A204.1 (cell line): ENCODE data around the gene PGLYRP4.

Experiments
- FAIRE-seq: peaks from 2 replicates; lab custom pipeline; 2012; peaks lifted over from hg19 to GRCh38; lab: Jason Lieb, UNC

PGLYRP4 gene

DNA sequence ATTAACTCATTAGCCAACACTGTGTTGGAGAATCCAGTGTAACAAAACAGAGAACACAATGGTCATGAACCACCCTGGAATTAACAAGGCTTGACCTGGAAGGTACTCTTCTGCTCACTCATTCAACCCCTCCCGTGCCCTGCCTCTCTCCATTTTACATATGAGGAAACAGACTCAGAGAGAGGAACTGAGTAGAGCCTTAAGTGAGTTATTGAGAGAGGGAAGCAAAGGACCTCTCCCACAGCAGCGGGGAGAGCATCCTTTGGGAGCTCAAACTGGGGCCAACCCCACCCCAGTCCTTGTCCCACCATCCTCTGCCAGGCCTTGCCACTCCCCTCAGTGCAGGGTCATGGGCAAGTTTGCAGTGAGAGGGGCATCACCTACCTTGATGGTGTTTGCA, 25.4 kb upstream of the PGLYRP4 start:
- no peak for FAIRE-seq

DNA sequence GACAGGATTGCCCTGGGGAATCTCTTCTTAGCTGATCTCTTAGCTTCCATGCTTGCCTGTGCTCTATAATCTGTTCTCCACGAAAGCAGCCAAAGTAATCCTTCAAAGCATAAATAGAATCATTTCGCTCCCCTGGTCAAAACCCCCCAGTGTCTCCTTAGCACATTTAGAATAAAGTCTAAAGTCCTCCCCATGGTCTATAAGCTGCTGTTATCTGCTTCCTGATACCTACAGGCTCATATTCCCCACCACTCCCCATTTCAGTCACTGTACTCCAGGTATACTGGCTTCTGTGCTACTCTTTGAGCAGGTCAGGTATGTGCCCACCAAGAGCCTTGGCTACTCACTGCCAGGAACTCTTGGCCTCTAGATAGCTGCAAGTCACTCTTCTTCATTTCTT, 23.9 kb upstream of the PGLYRP4 start:
- FAIRE-seq = no peak

DNA sequence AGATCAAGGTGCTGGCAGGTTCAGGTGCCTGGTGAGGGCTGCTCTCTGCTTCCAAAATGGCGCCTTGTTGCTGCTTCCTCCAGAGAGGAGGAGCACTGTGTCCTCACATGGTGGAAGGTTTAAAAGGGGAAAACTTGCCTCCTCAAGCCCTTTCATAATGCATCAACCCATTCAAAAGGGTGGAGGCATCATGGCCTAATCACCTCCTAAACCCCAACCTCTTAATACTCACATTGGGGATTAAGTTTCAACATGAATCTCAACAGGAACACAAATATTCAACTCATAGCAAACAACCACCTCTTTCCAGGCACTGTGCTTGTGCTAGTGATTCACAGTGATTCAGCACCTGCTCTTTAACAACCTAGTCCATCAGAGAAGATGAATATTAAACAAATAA, 22.6 kb upstream of the PGLYRP4 start:
- FAIRE-seq = no peak

DNA sequence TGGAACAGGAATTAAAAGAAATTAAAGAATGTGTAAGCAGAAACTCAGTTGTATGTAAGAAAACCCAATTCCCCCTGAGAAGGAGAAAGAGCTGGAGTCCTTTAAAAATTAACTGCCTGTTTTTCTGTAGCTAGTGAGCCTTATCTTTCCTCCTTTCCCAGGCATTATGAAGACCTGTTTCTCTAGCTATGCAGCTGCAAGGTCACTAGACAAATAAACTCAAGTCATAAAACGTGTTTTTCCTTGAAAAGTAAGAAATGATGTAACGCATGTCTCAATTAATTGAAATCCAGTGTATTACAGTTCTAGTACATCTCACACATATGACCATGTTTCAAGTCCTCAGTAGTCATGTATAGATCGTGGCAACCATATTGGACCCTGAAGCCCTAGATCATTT, 21.5 kb upstream of the PGLYRP4 start:
- FAIRE-seq = no peak

DNA sequence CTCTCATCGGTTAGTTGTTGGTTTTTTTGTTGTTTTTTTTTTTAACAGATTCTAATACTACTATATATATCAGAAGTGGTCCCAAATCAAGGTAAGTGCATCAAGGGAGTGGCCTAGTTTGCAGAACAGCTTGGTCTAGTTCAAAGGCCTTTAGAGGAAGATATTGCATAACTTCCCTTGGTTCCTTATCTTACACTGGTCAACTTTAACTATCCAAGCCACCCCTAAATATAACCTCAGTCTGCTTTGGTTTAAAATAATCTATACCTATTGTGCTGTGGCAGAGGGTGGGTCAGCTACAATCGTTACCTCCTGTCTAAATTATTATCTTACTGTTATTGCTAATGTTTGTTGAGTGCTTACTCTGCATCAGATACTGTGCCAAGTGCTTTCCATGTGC, 19.9 kb upstream of the PGLYRP4 start:
- FAIRE-seq = no peak

DNA sequence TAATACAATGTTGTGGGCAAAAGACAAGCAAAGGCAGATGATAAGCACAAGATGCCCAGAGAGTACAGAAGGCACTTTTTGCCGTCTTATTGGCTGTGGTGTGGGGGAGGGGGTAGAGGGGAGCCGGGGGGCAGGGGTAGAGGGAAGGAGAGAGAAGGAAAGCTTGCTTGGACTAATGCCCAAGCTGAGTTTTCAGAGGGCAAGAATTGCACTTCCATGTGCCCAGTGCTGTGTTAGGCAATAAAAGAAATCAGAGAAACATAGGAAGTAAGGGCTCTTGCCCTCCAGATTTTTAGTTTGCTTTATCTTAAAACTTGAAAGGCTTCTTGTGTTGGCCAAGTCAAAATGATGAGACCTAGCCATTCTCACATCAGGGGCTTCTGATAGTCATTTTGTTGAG, 18.4 kb upstream of the PGLYRP4 start:
- no peak for FAIRE-seq

DNA sequence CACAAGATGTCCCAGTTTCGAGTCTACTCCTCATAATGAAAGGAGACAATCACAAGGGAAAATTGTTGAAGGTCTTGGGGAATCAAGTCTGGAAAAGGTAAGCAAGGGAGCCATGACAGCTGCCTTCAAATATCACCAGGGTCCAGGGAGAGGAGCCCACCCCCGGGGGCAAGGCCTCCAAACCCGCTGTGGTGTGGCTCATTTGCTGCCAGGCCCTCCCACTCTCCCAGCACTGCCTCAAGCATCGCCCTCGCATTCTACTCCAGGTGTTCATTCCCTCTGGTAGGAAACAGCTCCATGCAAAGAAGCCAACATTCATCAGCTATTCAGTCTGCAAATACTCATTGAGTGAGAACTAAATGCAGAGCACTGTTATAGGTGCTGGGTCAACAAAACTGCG, 17.6 kb upstream of the PGLYRP4 start:
- FAIRE-seq = no peak

DNA sequence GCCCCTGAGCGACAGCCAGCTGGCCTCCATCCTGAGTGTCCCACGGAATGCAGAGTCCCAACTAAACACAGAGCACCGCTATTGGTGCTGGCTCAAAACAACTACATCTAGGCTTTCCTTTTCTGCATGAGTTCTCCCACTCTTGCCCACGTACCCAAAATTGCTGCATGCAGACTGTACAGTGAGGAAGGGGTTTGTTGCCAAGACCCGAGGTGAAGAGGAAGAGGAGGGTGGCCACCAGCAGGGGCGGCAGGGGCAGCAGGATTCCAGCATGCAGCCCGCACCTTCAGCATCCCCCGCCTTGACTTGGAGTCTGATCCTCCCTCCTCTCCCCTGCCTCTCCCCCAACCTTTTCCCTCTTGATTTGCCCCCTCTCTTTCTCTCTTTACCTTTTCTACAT, 17.1 kb upstream of the PGLYRP4 start:
- FAIRE-seq = no peak

DNA sequence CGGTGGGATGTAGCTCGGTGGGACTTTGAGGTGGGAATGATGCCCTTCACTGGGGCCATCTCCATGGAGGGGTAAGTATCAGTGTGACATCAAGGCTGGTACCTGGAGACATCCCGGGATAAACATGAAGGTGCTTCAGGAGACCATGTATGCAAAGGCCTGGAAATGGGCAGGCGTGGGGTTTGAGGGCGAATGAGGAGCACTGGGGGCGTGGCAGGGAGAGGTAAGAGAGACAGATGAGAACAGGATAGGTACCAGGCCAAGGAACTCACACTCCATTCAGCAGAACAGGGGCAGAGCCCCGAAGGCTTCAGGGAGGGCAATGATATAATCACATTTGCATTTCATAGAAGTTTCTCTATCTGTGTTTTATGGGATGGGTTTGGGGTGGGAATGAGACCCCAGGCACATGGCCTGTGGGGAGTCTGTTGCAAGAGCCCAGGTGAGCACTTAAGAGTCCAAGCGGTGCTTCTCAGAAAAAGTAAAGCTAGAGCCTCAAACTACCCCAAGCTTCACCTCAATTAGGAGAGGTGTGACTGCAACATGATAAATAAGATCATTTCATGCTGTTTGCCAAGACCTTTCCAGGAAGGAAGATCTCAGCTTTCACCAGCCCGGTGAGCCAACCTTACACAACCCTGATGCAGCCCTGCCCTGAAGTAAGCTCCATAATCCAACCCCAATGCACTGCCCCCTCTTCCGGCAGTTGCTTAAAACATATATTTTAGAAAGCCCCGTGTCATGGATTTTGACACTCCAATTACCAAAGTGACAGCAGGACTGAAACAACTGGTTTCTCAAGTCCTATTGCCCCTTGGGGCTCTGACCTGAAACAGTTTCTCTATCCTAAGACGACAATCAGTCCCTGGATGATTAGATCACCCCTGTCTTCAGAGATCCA, 16.4 kb upstream of the PGLYRP4 start:
- FAIRE-seq = no peak

DNA sequence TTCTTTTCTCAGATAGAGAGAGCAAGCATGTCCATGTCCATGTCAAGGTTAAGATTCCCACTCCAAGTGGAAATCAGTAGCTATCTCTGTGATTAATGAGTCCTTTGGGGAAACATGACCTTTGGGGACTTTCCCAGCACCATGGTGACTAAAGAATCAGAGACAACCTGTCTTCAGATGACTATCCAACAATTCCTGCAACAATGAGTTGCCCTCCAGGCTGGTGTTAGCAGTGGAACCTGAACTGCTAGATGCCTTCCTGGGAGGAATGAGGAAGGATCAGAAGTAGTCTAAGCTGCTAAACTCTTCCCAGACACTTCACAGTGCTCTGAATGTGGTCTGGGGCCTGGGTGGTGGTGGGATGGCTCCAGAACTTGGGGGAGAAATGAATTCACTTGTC, 15.5 kb upstream of the PGLYRP4 start:
- no peak for FAIRE-seq

DNA sequence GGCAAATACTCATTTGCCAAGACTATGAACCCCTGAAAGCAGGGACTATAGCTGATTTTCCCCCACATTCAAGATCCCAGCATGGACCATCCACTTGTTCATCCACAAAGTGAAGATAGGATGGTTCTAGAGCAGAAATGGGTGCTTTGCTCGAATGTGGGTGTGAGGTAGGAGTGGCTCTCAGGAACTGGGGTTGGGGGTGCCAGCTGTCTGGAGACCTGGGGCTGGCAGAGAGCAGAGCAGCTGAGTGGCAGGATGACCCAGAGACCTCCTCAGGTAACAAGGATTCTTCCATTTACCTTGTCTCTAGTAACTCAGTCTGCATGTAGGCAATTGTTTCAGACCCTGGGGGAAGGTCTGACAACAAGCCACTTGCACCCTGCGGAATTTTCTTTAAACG, 15.0 kb upstream of the PGLYRP4 start:
- no peak for FAIRE-seq

DNA sequence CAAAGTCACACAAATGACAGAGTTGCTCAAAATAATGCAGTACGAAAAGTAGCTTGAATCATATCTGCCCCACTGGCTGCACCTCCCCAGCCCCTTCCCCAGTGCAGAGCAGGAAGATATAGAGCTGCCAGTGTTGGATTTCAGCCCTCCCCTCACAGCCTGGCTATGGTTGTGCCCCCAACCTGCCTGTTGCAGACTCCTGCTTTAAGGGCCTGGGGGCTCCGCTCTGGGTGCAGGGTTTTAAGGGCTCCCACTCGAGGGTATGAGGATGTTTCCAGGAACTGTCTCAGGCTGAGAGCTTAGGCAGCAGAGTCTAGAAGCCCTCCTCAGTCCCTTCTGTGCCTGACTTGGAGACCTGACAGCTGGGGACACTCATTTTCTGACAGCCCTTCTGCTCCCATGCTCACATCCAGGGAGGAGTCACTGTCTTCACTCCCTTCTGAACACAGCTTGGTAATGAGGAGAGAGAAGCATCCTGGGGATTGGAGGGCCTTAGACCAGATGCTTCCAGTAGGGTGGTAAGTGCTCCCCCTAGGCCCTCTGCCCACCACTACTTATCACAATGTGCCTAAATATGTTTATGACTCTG, 13.6 kb upstream of the PGLYRP4 start:
- no peak for FAIRE-seq

DNA sequence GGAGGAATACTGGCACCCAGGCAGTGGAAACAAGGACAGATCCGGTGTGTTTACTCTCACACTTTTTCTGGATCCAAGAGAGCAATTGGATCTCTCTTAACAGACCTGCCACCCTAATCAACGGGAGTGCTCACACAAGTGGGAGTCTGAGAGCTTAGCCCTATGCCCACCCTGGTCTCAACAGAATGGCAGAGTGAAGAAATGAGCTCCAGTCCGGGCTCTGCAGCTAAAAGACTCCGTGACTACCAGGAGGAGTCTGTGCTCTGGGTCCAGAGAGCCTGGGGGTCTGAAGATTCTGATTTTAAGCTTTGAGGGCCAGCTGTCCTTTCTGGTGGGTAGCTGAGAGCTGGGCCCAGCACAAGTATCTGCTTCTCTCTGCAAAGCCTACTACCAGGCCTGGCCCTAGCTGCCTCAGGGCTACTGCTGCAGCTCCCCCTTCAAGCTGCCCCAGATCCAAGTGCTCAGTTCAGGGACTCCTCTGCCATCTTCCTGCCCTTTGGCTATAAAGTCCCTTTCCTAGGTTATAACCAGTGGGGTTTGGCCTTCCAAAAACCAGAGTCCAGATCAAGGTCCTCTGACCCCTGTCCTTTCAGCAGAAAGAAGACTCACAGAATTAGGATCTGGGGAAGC, 13.0 kb upstream of the PGLYRP4 start:
- no peak for FAIRE-seq

DNA sequence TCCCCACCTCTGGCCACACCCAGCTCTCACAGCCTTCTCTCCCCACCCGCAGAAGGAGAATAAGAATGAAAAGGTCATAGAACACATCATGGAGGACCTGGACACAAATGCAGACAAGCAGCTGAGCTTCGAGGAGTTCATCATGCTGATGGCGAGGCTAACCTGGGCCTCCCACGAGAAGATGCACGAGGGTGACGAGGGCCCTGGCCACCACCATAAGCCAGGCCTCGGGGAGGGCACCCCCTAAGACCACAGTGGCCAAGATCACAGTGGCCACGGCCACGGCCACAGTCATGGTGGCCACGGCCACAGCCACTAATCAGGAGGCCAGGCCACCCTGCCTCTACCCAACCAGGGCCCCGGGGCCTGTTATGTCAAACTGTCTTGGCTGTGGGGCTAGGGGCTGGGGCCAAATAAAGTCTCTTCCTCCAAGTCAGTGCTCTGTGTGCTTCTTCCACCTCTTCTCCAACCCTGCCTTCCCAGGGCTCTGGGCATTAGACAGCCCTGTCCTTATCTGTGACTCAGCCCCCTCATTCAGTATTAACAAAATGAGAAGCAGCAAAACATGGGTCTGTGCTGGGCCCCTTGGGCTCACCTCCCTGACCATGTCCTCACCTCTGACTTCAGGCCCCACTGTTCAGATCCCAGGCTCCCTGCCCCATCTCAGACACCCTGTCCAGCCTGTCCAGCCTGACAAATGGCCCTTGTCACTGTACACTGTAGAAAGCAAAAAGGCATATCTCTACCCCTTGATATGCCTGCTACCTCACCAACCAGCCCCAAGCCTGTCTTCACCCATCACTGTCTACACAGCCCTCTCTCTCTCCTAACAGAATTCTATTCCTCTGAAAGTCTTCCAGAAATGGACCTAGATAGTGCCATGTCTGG, 12.2 kb upstream of the PGLYRP4 start:
- FAIRE-seq = no peak

DNA sequence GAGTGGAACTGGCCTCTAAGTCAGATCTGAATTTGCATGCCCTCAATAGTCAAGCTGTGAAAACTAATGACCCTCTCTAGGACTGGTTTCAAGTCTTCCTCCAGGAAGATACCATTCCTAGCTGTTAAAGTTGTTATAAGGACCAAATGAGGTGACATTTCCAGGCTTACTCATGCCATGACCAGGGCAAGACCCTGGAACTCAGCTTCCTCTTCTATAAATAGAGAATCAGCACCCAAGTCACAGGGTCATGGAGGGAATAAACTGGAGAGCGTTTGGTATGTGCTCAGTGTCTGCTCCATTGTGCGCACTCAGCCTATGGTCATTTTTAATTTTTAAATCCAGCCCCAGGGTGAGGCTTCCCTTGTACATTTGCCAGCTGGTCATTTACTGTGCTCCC, 11.5 kb upstream of the PGLYRP4 start:
- no peak for FAIRE-seq

DNA sequence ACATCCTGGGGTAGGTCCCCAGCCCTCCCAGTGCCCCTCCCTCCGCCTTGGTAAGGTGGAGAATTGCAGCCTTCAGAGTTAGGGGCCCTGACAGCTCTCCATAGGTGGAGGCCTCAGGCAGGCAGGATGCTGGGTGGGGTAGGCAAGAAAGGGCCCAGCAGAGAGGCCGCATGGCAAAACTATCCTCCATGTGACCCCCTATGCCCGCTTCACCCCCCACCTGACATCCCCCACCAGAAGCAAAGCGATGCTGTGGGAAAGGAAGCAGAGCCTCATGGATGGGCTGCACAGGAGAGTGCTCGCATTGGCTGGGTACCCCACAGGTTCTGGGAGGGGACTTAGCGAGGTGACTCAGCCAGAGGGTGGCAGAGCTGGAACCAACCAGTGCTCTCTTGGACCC, 10.6 kb upstream of the PGLYRP4 start:
- no peak for FAIRE-seq

DNA sequence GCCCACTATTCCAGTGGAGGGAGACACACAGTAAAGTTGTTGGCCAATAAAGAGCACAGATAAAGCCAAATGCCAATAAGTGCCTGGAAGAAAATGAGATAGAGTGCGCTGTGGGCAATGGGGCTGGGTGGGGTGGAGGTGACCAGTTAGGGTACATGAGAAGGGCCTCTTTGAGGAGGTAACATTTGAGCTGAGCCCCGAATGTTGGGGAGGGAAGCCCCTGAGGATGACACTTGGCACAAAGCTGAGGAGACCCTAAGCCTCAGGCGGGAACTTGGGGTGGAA, 10.0 kb upstream of the PGLYRP4 start:
- no peak for FAIRE-seq

DNA sequence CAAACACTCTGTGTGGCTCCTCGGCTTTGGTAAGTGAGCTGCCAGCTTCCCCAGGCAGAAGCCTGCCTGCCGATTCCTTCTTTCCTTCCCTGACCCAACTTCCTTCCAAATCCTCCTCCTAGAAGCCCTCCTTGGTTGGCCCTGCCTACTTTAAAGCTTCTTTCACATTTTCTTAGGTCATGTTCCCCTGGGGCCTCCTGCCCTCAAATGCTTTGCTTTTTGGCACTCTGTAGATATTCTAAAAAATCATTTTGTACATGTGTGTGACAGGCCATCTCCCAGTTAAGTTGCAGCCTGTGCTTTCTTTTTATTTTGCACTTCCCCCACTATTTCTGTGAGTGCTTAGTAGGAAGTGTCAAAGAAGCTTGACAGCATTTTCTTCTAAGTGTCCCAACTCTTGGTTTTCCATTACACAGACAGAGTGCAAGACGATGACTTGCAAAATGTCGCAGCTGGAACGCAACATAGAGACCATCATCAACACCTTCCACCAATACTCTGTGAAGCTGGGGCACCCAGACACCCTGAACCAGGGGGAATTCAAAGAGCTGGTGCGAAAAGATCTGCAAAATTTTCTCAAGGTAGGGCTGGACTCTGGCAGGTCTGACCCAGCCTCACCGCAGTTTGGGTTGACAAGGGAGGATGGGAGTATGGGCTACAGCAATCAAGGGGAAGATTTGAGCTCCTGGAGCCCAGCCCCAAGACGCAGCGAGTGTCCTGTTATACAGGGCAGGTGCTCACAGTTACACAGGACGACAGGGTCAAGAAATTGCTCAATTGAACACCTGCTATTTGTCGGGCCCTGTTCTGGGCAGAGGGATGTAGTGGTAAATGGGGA, 9.4 kb upstream of the PGLYRP4 start, which contains the start of gene S100A9:
S100A9 (plus strand) TSS at position 2 of the 838 bp plus-strand sequence; CDS start at position 432, 430 bp downstream.
- no peak for FAIRE-seq

DNA sequence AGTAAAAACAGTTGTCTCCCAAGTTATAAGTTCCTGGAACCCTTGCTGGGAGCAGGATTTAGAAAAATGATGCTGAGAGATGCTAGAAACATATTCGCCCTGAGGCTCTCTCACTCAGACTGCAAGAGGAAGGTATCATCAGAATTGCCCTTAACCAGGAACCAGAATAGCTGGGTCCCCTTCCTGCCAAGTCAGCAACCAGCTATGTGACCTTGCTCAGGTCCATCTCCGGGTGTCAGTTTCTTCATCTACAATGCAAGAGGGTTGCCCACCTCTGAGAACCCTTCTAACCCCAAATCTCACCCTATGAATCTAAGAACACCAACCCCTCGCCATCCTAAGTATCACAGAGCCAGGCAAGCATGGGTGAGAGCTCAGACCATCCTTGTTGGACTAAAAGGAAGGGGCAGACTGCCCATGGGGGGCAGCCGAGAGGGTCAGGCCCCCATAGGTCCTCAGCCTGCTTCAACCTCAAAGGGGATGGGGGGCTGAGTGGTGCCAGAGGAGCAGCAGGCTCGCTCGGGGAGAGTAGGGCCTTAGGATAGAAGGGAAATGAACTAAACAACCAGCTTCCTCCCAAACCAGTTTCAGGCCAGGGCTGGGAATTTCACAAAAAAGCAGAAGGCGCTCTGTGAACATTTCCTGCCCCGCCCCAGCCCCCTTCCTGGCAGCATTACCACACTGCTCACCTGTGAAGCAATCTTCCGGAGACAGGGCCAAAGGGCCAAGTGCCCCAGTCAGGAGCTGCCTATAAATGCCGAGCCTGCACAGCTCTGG, 8.6 kb upstream of the PGLYRP4 start:
- no peak for FAIRE-seq

DNA sequence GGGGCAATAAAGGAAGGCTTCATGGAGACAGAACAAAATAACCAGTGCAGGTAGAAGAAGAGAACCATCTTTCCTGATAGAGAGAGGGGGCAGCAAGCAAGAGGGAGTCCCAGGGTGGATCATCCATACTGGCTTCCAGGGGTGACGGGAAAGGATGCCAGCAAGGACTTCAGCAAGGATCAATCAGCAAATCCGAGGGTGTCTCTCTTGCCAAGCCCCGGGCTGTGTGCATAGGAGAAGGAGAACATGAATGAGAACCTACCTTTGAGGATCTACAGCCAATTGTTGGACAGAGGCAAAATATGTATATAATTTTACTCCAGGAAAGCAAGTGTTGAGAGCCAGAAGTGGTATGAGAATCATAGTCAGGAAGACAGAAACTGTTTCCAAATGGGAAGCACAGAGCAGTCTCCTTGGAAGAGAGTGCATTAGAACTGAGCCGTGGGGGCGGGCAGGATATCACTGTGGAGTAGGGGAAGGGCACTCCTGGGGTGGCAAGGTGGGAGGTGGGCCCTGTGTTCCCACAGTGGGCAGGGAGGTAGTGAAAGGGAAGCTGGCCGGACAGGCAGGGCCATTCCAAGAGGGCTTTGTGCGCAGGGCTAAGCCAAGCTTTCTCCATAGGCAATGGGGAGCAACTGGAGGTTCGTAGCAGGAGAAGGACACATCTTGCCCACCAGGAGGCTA, 7.9 kb upstream of the PGLYRP4 start:
- FAIRE-seq = no peak
